Kidney (tissue), 14 donors: ENCODE data around the gene MLANA. TPM values are rescaled to one million over a fixed set of nuclear protein-coding genes. Genes with fewer than 3 reads are reported as not detected.

ENCODE experiments used
- DNase-seq, 5 donors: peaks; one replicate each; pipeline ENCODE4 v3.0.0-alpha.2; 2013 to 2020
- FAIRE-seq: peaks from 2 replicates; lab custom pipeline; 2012; peaks lifted over from hg19 to GRCh38; lab: Jason Lieb, UNC
- H3K27ac ChIP-seq, 2 donors: one replicate each; pipeline ENCODE4 v1.7.0; 2013; ENCODE audit warnings: low read depth in 2 of 2, low read length in 2 of 2, inconsistent platforms in 1 of 2
- H3K27me3 ChIP-seq: one replicate; pipeline ENCODE4 v1.7.1; 2013; ENCODE audit warnings: low read length, inconsistent platforms; ENCODE audit not compliant: control insufficient read depth, insufficient read depth
- H3K36me3 ChIP-seq, 3 donors: one replicate each; pipeline versions ENCODE4 v1.7.0 to v1.7.1; 2013; ENCODE audit warnings: low read length in 3 of 3, control low read depth in 1 of 3, inconsistent platforms in 1 of 3; ENCODE audit not compliant: insufficient read depth in 3 of 3, control insufficient read depth in 2 of 3
- H3K4me1 ChIP-seq, 3 donors: one replicate each; pipeline versions ENCODE4 v1.7.0 to v1.7.1; 2013; ENCODE audit warnings: low read length in 3 of 3, inconsistent platforms in 1 of 3, low read depth in 1 of 3; ENCODE audit not compliant: control insufficient read depth in 2 of 3, insufficient read depth in 2 of 3
- H3K4me3 ChIP-seq, 3 donors: one replicate each; pipeline versions ENCODE4 v1.7.0 to v1.8.1; 2013; ENCODE audit warnings: low read length in 3 of 3, control low read depth in 1 of 3, inconsistent platforms in 1 of 3
- H3K9ac ChIP-seq, 3 donors: one replicate each; pipeline versions ENCODE4 v1.7.0 to v1.7.1; 2013; ENCODE audit warnings: low read length in 3 of 3, control low read depth in 1 of 3, inconsistent platforms in 1 of 3
- H3K9me3 ChIP-seq, 3 donors: one replicate each; pipeline versions ENCODE4 v1.7.0 to v1.7.1; 2013; ENCODE audit warnings: low read length in 3 of 3, control low read depth in 1 of 3, inconsistent platforms in 1 of 3; ENCODE audit not compliant: control insufficient read depth in 2 of 3, insufficient read depth in 1 of 3
- intact Hi-C: fragments of 100-400 bp; cut with DNase I; formaldehyde crosslinking; loops from one replicate; pipeline ENCODE4 v1.11.1; 2022
- polyA plus RNA-seq: library from polyadenylated mRNA; stranded (reverse); fragments of 350-450 nt; fragmentation: Illumina TruSeq; extraction: RNeasy Lipid Tissue Mini Kit (QIAGEN cat#74804); gene quantifications from one replicate; pipeline ENCODE4 v1.2.3, GENCODE V29; 2014; ENCODE audit warnings: low read depth, low replicate concordance; ENCODE audit not compliant: insufficient read depth
- total RNA-seq: library from RNA; stranded (reverse); fragmentation: NEBNext Ultra II Directional; extraction: Animal tissue kit (Norgen Biotek cat#: 25700); gene quantifications from one replicate; pipeline ENCODE4 v1.2.1, GENCODE V29; 2021
- TF ChIP-seq, protein P1 (sequence below): IDR thresholded peaks from 3 replicates; pipeline ENCODE4 v1.5.1; 2012; ENCODE audit warnings: mild to moderate bottlenecking, moderate library complexity, borderline replicate concordance; ENCODE audit not compliant: insufficient read depth; ENCODE audit errors: extremely low read depth
- donor health status: control.
- donor health status: control.
- donor health status: control.
- donor health status: control.
- donor health status: control.
- donor health status: DM: yes; HTN: yes; CAD: no.
- donor health status: Normal renal cell carcinoma (clear cell type).

The MLANA gene
- total and polyA plus RNA-seq, 2 donors from 2014 or later: not detected

GRCh38 chr9:5910413-5911057 lies 19.8 kb downstream of the MLANA start:
- Histone ChIP-seq H3K4me3 (no peak overlapping the region), H3K27ac (no peak overlapping the region), H3K9me3 (no peaks in the 10 kb centered on the region), H3K4me1 (no peaks in the 10 kb centered on the region), H3K9ac (no peak overlapping the region), H3K27me3 (no peaks in the 10 kb centered on the region), H3K36me3 (peaks cover 0 to 2% (median 0%) of the 10 kb centered on the region in 3 donors)
- intact Hi-C loops: no loop called here
- TF ChIP-seq, protein P1, sequence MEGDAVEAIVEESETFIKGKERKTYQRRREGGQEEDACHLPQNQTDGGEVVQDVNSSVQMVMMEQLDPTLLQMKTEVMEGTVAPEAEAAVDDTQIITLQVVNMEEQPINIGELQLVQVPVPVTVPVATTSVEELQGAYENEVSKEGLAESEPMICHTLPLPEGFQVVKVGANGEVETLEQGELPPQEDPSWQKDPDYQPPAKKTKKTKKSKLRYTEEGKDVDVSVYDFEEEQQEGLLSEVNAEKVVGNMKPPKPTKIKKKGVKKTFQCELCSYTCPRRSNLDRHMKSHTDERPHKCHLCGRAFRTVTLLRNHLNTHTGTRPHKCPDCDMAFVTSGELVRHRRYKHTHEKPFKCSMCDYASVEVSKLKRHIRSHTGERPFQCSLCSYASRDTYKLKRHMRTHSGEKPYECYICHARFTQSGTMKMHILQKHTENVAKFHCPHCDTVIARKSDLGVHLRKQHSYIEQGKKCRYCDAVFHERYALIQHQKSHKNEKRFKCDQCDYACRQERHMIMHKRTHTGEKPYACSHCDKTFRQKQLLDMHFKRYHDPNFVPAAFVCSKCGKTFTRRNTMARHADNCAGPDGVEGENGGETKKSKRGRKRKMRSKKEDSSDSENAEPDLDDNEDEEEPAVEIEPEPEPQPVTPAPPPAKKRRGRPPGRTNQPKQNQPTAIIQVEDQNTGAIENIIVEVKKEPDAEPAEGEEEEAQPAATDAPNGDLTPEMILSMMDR: no peak
- no peak for FAIRE-seq
- no peak for DNase-seq

GRCh38 chr9:5915438-5915837 lies 24.7 kb downstream of the MLANA start:
- no peak for FAIRE-seq
- TF ChIP-seq, protein P1: no peak

GRCh38 chr9:5917273-5917672 lies 26.6 kb downstream of the MLANA start:
- Histone ChIP-seq H3K27me3 (no peaks in the 10 kb centered on the region), H3K36me3 (peaks cover 3 to 5% (median 4%) of the 10 kb centered on the region in 3 donors), H3K4me3 (no peak overlapping the region), H3K9ac (no peak overlapping the region), H3K4me1 (peaks cover 0 to 8% (median 0%) of the 10 kb centered on the region in 3 donors), H3K27ac (no peak overlapping the region), H3K9me3 (no peaks in the 10 kb centered on the region)
- DNase-seq (no peak), FAIRE-seq (no peak)
- intact Hi-C loops: no loop called here
- TF ChIP-seq, protein P1: no peak

More at GRCh38 chr9:5915438-5915837, 24.7 kb downstream of the MLANA start:
- no peak for DNase-seq
- H3K9me3 ChIP-seq: no peaks in the 10 kb centered on the region
- peaks cover 0 to 2% (median 0%) of the 10 kb centered on the region in 3 donors for H3K36me3 ChIP-seq
- no peaks in the 10 kb centered on the region for H3K4me1 ChIP-seq
- H3K27me3 ChIP-seq: no peaks in the 10 kb centered on the region
- no peak overlapping the region for H3K9ac ChIP-seq
- intact Hi-C loops: no loop called here
- H3K27ac ChIP-seq: no peak overlapping the region
- H3K4me3 ChIP-seq: no peak overlapping the region
